Ovary (tissue), 9 donors: Measurements from ENCODE around the gene ZMYND8. TPM values are rescaled to one million over a fixed set of nuclear protein-coding genes. Genes with fewer than 3 reads are reported as not detected.
"Not testable (repeated sequence)": the region's sequence is repeated elsewhere in the genome, so short reads cannot be mapped to it uniquely, and the experiment has no call there.

ENCODE experiments used
- DNase-seq, 5 donors: peaks; one replicate each; pipeline ENCODE4 v3.0.0-alpha.2; 2019 to 2020
- H3K27ac ChIP-seq, 2 donors: fragments of 200-600 bp; one replicate each; pipeline versions ENCODE4 v1.5.1 to v1.8.0; 2019 to 2022
- H3K27me3 ChIP-seq: fragments of 200-600 bp; one replicate; pipeline ENCODE4 v1.8.0; 2022
- H3K36me3 ChIP-seq: fragments of 200-600 bp; sonication (generic); one replicate; pipeline ENCODE4 v1.5.1; 2019
- H3K4me1 ChIP-seq: one replicate; pipeline ENCODE4 v1.8.1; 2013; ENCODE audit warnings: mild to moderate bottlenecking, moderate library complexity; ENCODE audit not compliant: insufficient read depth
- H3K4me3 ChIP-seq: fragments of 200-600 bp; sonication (generic); one replicate; pipeline ENCODE4 v1.5.1; 2017
- H3K9me3 ChIP-seq, 2 donors: fragments of 200-600 bp in 1 of 2; sonication (generic) in 1 of 2; one replicate each; pipeline versions ENCODE4 v1.5.1 to v1.8.1; 2013 to 2019; ENCODE audit warnings: mild to moderate bottlenecking in 1 of 2, moderate library complexity in 1 of 2
- EP300 ChIP-seq: sonication (generic); formaldehyde crosslinking; IDR thresholded peaks from one replicate; pipeline ENCODE4 v1.6.1; 2017; ENCODE audit warnings: antibody characterized with exemption
- POLR2A ChIP-seq: fragments of 450-650 bp; IDR thresholded peaks from one replicate; pipeline ENCODE4 v1.6.1; 2017; ENCODE audit warnings: antibody characterized with exemption, mild to moderate bottlenecking, moderate library complexity
- whole genome bisulfite sequencing, 3 donors: extraction: QIAGEN DNeasy Blood & Tissue Kit in 1 of 3; methylation state at CpG; one replicate each; pipeline versions ENCODE4 v1.1.5 to v1.1.7; 2013 to 2017; 5-methylcytosine and 5-hydroxymethylcytosine counted together
- intact Hi-C, 4 donors: fragments of 100-400 bp; cut with DNase I; formaldehyde crosslinking; loops; one replicate each; pipeline versions ENCODE4 v1.11.0 to v1.15.1; 2022 to 2023
- polyA plus RNA-seq, 2 donors: library from polyadenylated mRNA; stranded (reverse); fragments of 200-250 nt in 1 of 2; fragments of 350-450 nt in 1 of 2; fragmentation: Illumina TruSeq in 1 of 2; extraction: RNeasy Lipid Tissue Mini Kit (QIAGEN cat#74804) in 1 of 2; gene quantifications; one replicate each; pipeline ENCODE4 v1.2.3, GENCODE V29; 2013 to 2014
- total RNA-seq, 7 donors: library from RNA; depleted of rRNA in 2 of 7; stranded (reverse); fragments of >200 nt in 2 of 7; fragmentation: NEBNext Ultra II Directional in 3 of 7; extraction: Animal tissue kit (Norgen Biotek cat#: 25700) in 3 of 7; gene quantifications; one replicate each; pipeline versions ENCODE4 v1.1.0 to v1.2.4, GENCODE V29; 2016 to 2023
- TF ChIP-seq, protein P1 (sequence below), 3 donors: fragments of 450-650 bp in 2 of 3; fragments of 200-600 bp in 1 of 3; IDR thresholded peaks; one replicate each; pipeline versions ENCODE4 v1.5.1 to v1.8.0; 2016 to 2022; ENCODE audit warnings: antibody characterized with exemption in 3 of 3, mild to moderate bottlenecking in 1 of 3
- donor health status: DM: no; HTN: no; CAD: no; lungs with moderate emphysema.
- donor health status: DM: no; HTN: no; CAD: no.
- donor health status: Bipolar disorder and iron deficiency.
- donor health status: DM: yes; HTN: yes; CAD: no.
- donor health status: DM: no; HTN: no; CAD: no.
- donor health status: DM: yes; HTN: yes; CAD: no.

The ZMYND8 gene
- total and polyA plus RNA-seq, 9 donors: 8.3 to 40.7 (median 30.5) TPM

DNA sequence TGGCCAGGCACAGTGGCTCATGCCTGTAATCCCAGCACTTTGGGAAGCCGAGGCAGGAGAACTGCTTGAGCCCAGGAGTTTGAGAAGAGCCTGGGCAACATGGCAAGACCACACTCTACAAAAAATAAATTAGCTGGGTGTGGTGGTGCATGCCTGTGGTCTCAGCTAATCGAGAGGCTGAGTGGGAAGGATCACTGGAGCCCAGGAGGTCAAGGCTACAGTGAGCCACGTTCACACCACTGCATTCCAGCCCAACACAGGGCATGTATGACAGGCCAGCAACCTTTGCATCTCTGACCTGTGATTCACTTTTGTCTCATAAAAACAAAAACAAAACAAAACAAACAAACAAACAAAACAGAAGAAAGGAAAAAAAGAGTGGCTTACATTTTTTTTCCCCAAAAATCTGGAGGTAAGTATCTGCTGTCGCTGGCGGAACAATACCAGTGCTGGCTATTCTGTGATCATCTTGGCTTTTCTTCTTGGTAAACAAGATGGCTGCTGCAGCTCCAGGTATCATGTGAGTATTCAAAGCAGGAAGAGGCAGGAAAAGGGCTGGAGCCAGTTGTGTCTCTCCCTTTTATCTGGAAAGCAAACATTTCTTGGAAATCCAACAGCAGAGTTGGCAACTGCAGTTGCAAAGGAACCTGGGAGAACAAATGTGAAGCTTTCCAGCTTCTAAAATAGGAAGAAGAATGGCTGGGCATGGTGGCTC is 40.4 kb upstream of the ZMYND8 start:
- Histone ChIP-seq H3K27ac (no peak overlapping the region), H3K9me3 (no peaks in the 10 kb centered on the region), H3K27me3 (no peaks in the 10 kb centered on the region), H3K36me3 (no peaks in the 10 kb centered on the region), H3K4me1 (peaks cover 1% of the 10 kb centered on the region), H3K4me3 (no peak overlapping the region)
- TF ChIP-seq EP300 (no peak), POLR2A (no peak)
- TF ChIP-seq, protein P1, sequence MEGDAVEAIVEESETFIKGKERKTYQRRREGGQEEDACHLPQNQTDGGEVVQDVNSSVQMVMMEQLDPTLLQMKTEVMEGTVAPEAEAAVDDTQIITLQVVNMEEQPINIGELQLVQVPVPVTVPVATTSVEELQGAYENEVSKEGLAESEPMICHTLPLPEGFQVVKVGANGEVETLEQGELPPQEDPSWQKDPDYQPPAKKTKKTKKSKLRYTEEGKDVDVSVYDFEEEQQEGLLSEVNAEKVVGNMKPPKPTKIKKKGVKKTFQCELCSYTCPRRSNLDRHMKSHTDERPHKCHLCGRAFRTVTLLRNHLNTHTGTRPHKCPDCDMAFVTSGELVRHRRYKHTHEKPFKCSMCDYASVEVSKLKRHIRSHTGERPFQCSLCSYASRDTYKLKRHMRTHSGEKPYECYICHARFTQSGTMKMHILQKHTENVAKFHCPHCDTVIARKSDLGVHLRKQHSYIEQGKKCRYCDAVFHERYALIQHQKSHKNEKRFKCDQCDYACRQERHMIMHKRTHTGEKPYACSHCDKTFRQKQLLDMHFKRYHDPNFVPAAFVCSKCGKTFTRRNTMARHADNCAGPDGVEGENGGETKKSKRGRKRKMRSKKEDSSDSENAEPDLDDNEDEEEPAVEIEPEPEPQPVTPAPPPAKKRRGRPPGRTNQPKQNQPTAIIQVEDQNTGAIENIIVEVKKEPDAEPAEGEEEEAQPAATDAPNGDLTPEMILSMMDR (IDR thresholded peaks at IDR 0.05): no peak
- 59 to 65% (median 62%) methylated on average over 5 of the region's 5 CpGs for WGBS, 3 donors
- no peak for DNase-seq
- intact Hi-C loops: no loop called here

DNA sequence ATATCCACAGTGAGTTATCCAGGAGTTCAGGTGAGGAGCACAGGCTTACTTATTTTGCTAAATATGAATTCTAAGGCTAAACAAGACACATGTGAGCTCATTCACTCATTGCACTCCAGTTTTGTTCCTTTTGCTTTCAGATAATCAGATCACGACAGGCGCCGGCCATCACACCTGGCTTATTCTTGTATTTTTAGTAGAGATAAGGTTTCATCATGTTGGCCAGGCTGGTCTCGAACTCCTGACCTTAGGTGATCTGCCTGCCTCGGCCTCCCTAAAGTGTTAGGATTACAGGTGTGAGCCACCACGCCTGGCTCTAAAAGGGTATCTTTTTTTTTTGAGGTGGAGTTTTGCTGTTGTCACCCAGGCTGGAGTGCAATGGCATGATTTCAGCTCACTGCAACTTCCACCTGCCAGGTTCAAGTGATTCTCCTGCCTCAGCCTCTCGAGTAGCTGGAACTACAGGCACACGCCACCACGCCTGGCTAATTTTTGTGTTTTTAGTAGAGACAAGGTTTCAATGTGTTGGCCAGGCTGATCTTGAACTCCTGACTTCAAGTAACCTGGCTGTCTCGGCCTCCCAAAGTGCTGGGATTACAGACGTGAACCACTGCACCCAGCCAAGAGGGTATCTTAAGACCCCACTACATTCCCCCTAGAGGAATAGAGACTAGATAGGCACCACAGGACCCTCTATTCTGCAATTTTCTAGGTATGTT is 37.5 kb upstream of the ZMYND8 start:
- H3K36me3 ChIP-seq, H3K4me1 ChIP-seq, H3K27me3 ChIP-seq, DNase-seq, H3K4me3 ChIP-seq, H3K9me3 ChIP-seq, H3K27ac ChIP-seq, intact Hi-C loops: not testable (repeated sequence)
- WGBS, 3 donors: 94 to 96% (median 94%) methylated on average over 11 of the region's 11 CpGs

DNA sequence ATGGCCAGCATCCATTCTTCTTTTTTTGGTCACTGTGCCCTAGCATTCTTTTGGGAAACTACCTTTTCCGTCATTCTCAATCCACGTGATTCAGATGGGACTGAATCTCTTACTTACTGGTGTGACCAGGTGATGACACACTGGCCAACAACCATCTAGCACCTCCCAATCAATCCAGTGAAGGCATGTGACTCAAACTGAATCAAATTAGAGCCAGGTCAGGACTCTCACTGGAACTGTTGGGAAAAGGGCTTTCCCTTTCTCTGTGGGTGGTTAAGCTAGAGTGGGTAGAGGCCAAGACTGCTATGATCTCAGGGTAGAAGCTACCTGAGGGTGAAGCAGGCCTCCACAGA is 36.2 kb upstream of the ZMYND8 start:
- Histone ChIP-seq H3K27ac (no peak overlapping the region), H3K36me3 (no peaks in the 10 kb centered on the region), H3K4me3 (no peak overlapping the region), H3K27me3 (no peaks in the 10 kb centered on the region), H3K9me3 (no peaks in the 10 kb centered on the region), H3K4me1 (no peaks in the 10 kb centered on the region)
- intact Hi-C loops: no loop called here
- 74 to 86% (median 76%) methylated on average over 2 of the region's 2 CpGs for WGBS, 3 donors
- DNase-seq: no peak
- TF ChIP-seq POLR2A (no peak), EP300 (no peak)
- TF ChIP-seq, protein P1 (IDR thresholded peaks at IDR 0.05): no peak

DNA sequence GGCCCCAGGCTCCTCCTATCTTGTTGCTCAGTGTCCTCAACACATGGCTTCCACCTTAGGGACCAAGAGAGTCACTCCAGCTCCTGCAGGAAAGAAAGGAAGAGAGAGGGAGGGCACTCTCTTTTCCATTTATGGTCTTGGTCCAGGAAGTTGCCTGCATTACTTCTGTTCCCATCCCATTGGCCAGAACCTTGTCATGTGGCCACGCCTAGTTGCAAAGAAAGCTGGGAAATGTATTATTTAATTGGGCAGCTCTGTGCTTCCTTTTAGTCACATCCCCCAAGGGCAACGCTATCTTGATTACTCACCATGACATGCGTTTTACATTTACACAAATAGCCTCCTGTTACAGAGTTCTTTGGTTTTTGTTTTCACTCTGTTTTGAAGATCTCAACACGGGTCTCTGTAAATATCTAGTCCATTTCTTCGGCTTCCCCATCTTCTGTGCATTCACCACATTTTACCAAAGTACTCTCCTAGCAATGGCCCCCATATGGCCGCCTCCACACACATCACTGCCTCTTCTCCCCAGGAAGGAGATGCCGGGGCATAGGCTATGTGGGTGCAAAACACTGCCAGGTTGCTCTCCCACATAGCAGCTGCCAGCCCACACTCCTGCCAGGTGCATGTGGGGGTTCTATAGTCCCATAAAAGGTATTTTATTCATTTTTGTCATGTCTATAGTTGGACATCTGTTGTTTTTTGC is 35.7 kb upstream of the ZMYND8 start:
- Histone ChIP-seq H3K4me3 (no peak overlapping the region), H3K4me1 (no peaks in the 10 kb centered on the region), H3K27ac (no peak overlapping the region), H3K36me3 (no peaks in the 10 kb centered on the region), H3K27me3 (no peaks in the 10 kb centered on the region), H3K9me3 (no peaks in the 10 kb centered on the region)
- no peak for TF ChIP-seq POLR2A
- no peak for TF ChIP-seq EP300
- TF ChIP-seq, protein P1 (IDR thresholded peaks at IDR 0.05): no peak
- intact Hi-C loops: no loop called here
- DNase-seq: no peak
- whole genome bisulfite sequencing, 3 donors: 67 to 79% (median 71%) methylated on average over 7 of the region's 7 CpGs
